SKM-1 treated with dmso at 0.1 percent for 144 hours (cell line): ENCODE measurements around the gene CORT.
"Not testable (repeated sequence)": the region's sequence is repeated elsewhere in the genome, so short reads cannot be mapped to it uniquely, and the experiment has no call there.

ENCODE experiments used
- DNase-seq: peaks from one replicate; lab custom pipeline; 2025; ENCODE audit not compliant: unreplicated experiment; lab: John Stamatoyannopoulos, UW

The CORT gene, protein sequence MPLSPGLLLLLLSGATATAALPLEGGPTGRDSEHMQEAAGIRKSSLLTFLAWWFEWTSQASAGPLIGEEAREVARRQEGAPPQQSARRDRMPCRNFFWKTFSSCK

DNA sequence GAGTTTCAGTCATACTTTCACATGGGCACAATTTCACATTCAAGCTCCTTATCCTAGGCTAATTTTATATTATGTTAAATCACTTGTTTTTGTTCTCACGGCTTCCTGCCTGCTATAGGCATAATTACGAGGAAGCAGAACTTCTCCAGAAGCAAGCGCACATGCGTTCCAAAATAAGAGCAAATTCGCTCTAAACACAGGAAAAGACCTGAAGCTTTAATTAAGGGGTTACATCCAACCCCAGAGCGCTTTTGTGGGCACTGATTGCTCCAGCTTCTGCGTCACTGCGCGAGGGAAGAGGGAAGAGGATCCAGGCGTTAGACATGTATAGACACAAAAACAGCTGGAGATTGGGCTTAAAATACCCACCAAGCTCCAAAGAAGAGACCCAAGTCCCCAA is at the start of gene CORT:
CORT (plus strand) TSS at position 281 of the 400 bp plus-strand sequence. CDS start 193 bp downstream, outside the sequence.
- no peak for DNase-seq

GRCh38 chr1:10401281-10401680 is 48.5 kb upstream of the CORT start:
- no peak for DNase-seq

DNA sequence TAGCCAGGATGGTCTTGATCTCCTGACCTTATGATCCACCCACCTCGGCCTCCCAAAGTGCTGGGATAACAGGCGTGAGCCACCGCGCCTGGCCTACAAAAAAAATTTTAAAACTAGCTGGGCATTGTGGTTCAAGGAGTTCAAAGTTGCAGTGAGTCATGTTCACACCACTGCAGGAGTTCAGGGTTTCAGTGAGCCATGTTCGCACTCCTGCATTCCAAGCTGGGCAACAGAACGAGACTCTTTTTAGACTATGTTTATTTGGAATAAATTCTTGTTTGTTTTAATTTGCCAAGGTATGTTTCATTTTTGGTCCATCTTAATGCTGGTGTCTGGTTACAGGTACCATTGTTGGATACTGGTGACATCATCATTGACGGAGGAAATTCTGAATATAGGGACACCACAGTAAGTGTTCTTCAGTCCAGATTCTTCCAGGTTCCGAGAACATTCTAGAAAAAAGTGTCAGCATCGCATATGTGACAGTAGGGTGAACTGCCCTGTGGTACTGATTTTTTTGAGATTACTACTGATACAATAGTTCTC is 47.0 kb upstream of the CORT start:
- no peak for DNase-seq

- DNase-seq = no peak
Measured at GRCh38 chr1:10407201-10407600, 42.6 kb upstream of the CORT start.

DNA sequence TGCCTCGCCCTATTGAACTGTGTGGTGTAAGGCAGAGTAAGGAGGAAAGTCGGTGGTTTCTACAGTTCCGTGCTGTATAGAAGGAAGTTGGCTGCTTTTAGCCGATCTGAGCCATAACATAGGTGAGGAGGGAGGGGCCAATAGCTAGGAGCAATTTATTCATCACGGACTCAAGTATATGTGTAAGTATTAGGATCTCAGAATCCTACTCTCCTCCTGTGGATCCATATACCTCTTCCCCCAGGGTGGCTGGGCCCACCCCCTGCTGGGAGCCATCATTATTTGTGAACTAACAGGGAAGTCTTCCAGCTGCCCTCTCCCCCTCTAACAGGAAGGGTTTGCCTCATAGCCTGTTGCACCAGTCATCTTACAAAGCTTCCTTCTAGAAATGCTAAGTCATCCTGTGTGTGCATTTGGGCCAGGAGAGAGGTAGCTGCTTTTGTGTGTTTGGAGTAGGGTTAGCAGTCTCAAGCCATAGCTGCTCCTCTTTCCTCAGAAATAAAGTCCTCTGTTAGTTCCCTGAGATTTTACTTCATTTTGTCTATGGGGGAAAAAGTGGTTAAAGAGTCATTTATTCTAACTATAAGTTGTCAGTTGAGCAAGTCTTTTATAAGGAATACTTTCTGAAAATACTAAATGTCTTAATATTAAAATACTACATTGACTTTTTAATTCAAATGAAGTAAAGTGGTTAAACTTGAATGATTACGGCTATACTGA is 34.5 kb upstream of the CORT start:
- peak; percentile 96 for DNase-seq

DNA sequence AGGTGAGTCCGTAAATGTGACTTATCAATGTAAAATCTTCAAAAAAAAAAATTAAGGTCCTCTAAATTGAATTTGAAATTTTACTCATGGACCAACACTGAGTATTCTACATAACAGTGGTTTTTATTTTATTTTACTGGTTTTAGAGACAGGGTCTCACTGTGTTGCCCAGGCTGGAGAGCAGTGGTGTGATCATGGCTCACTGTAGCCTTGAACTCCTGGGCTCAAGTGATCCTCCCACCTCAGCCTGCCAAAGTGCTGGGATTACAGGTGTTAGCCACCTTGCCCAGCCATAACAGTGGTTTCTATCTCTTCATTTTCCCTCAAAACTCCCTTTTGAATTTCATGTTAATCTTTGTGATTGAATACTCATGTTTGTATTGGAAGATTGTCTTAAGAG is 33.9 kb upstream of the CORT start:
- DNase-seq = not testable (repeated sequence)

- not testable (repeated sequence) for DNase-seq
Measured at GRCh38 chr1:10418741-10419140, 31.1 kb upstream of the CORT start.

DNA sequence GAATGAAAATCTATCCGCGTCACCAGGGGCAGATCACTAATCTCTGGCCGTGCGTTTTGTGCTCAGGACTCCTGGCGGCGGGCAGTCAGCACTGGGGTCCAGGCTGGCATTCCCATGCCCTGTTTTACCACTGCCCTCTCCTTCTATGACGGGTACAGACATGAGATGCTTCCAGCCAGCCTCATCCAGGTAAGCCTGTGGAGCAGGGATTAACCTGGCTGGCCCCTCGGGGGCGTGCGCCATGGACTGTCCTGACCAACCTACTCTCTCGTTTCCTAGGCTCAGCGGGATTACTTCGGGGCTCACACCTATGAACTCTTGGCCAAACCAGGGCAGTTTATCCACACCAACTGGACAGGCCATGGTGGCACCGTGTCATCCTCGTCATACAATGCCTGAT is 30.5 kb upstream of the CORT start:
- DNase-seq = no peak

DNA sequence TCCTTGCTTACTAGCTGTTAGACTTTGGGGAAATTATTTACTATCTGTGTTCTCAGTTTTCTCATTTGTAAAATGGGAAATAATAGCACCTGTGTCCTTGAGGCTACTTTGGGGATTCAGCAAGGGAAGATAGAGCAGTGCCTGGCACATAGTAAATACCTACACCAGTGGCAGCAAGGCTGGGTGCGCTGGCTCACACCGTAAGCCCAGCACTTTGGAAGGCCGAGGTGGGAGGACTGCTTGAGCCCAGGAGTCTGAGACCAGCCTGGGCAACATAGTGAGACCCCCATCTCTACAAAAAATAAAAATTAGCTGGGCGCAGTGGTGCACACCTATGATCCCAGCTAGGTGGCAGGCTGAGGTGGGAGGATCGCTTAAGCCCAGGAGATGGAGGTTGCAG is 28.2 kb upstream of the CORT start:
- DNase-seq = no peak

- DNase-seq = no peak
Measured at GRCh38 chr1:10424034-10424433, 25.8 kb upstream of the CORT start.

GRCh38 chr1:10424651-10425050 is 25.2 kb upstream of the CORT start:
- no peak for DNase-seq

- not testable (repeated sequence) for DNase-seq
Measured at GRCh38 chr1:10425826-10426534, 23.9 kb upstream of the CORT start.

DNA sequence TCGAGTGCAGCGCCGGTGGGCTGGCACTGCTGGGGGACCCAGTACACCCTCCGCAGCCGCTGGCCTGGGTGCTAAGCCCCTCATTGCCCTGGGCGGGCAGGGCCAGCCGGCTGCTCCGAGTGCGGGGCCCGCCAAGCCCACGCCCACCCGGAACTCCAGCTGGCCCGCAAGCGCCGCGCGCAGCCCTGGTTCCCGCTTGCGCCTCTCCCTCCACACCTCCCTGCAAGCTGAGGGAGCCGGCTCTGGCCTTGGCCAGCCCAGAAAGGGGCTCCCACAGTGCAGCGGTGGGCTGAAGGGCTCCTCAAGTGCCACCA is 23.3 kb upstream of the CORT start:
- DNase-seq = not testable (repeated sequence)

GRCh38 chr1:10428984-10429383 is 20.8 kb upstream of the CORT start:
- no peak for DNase-seq

GRCh38 chr1:10429868-10430215 is 20.0 kb upstream of the CORT start:
- DNase-seq = no peak

DNA sequence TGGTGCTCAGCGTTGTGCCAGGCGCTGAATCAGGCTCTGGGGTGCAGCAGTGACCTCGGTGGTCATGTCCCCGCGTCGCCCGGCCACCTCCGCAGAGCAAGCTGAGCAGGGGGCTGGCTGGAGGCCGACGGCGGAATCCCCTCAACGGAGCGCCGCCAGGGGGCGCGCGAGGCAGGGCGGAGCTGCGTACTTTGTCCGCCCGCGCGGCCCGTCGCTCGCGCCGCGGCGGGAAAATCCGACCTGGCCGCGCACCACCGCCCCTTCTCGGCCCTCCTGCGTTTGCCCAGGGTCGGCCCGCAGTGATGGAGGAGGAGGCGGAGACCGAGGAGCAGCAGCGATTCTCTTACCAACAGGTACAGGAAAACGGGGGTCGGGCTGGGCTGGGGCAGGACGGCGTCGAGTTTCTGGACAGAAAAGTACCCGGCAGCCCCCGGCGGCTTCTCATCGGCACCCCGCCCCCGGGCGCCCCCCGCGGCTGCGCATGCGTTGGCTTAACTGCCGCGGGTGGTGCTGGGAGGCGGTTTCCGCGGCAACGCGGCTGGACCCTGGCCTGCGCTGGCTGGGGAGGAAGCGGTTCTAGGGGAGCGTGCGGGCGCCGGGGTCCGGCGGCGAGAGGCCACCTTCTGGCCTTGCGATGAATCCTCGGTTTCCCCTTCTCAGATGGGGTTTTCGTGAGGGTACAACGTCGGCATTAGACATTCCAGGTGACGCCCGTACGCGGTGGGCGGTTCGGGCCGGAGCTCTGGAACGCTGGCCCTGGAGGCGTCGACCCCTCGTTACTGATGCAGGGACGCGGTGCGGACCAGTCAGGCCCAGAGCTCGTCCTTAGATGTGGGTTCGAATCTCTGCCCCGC is 19.4 kb upstream of the CORT start, which contains the start of gene CENPS:
CENPS (plus strand) TSS at position 218 of the 854 bp plus-strand sequence; CDS start at position 303, 85 bp downstream.
- peak; percentile 78 for DNase-seq

GRCh38 chr1:10431070-10431730 is 18.6 kb upstream of the CORT start:
- no peak for DNase-seq

GRCh38 chr1:10432910-10433700 is 16.7 kb upstream of the CORT start:
- no peak for DNase-seq

DNA sequence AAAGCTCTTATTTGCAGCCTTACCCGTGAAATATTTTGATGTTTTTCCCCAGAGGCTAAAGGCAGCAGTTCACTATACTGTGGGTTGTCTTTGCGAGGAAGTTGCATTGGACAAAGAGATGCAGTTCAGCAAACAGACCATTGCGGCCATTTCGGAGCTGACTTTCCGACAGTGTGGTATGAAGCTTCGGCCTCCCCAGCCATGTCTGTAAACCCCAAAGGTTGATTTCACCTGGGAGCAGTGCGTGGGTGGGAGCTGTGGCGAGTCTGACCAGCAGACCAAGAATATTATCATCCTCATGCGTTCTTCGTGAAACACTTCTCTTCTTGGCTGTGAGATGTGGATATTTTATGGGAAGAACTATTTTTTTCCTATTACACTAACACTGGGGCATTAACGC is 16.0 kb upstream of the CORT start:
- no peak for DNase-seq

DNA sequence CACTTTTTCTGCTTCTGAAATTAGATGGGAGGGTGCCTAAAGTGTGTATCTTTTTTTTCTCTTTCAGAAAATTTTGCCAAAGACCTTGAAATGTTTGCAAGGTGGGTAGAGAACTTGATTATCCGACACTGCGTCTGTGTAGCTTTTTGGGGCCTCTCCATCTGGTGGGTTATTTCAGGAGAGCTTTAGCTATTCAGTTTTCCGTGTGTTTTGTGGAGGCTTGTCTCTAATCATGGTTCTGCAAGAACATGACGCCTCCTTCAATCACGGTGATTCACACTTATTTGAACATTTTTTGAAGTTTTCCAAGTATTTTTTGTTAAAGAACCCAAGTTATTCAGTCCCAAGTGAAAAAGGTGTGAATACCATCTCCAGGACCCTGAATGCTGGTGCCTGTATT is 15.2 kb upstream of the CORT start:
- no peak for DNase-seq
